Tibial nerve (tissue), 3 donors: ENCODE data around the gene TMEM222.

Experiments used
- POLR2A ChIP-seq, 2 donors: fragments of 450-650 bp; IDR thresholded peaks; one replicate each; pipeline ENCODE4 v1.6.1; 2017; ENCODE audit warnings: antibody characterized with exemption in 2 of 2, mild to moderate bottlenecking in 2 of 2, moderate library complexity in 2 of 2
- TF ChIP-seq, protein P1 (sequence below), 5 experiments: fragments of 200-600 bp in 3 of 5; fragments of 450-650 bp in 2 of 5; sonication (generic) in 3 of 5; IDR thresholded peaks; one replicate each; pipeline ENCODE4 v1.5.1; 2016 to 2019; ENCODE audit warnings: antibody characterized with exemption in 5 of 5, mild to moderate bottlenecking in 3 of 5, moderate library complexity in 2 of 5

DNA sequence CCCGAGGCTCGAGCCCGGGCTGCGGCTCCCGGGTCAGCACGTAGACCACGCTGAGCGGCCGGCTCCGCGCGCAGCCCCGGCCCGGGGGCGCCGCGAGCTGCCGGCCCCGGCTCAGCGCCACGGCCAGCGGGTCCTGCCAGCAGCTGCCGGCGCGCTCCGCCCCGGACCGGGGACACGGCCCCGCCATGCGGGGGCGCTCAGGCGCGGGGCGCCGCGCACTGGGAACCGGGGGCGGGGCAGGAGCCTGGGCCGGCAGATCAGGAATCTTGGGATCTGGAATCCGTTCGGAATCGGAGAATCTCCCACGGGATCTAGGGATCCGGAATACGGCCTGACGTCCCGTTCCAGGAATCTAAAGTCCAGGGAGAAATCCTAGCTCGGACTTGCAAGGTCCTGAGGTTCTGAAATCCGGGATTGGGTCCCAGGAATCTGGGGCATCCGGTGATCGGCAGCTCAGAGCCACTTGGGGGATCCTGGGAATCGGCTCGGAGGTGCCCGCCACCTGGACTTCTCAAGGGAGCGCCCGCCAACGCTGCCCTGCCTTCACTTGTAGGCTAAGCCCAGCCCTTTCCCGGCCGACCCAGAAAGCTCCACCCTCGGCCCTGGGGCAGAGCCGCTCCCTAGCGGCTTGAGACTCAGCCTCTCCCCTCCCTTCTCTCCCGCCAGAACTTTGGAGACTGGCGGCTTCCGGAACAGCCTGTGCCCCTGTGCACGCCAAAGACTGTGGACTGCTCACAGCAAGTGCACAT lies 44.6 kb downstream of the TMEM222 start, which contains the start of gene MAP3K6:
- TF ChIP-seq, protein P1, sequence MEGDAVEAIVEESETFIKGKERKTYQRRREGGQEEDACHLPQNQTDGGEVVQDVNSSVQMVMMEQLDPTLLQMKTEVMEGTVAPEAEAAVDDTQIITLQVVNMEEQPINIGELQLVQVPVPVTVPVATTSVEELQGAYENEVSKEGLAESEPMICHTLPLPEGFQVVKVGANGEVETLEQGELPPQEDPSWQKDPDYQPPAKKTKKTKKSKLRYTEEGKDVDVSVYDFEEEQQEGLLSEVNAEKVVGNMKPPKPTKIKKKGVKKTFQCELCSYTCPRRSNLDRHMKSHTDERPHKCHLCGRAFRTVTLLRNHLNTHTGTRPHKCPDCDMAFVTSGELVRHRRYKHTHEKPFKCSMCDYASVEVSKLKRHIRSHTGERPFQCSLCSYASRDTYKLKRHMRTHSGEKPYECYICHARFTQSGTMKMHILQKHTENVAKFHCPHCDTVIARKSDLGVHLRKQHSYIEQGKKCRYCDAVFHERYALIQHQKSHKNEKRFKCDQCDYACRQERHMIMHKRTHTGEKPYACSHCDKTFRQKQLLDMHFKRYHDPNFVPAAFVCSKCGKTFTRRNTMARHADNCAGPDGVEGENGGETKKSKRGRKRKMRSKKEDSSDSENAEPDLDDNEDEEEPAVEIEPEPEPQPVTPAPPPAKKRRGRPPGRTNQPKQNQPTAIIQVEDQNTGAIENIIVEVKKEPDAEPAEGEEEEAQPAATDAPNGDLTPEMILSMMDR (IDR thresholded peaks at IDR 0.05), result peak; percentile 16 to 73 (median 45)
- peak; percentile 65 to 80 for TF ChIP-seq POLR2A (IDR thresholded peaks at IDR 0.05)
